GM23338 (cell line): ENCODE measurements around the gene CHEK1. TPM values are rescaled to one million over a fixed set of nuclear protein-coding genes. Genes with fewer than 3 reads are reported as not detected.

Experiments used
- ATAC-seq: fragments of 200-7000 bp; cut with Tn5 transposase; 3 replicates; pipeline ENCODE4 v1.9.1; 2020
- DNase-seq: peaks from one replicate; pipeline ENCODE4 v3.0.0-alpha.2; 2015; ENCODE audit warnings: low spot score
- H2AFZ ChIP-seq: fragments of 200-600 bp; sonication (generic); 2 replicates; pipeline ENCODE4 v1.8.0; 2016; ENCODE audit warnings: antibody characterized with exemption, mild to moderate bottlenecking, moderate library complexity
- H3F3A ChIP-seq: fragments of 200-600 bp; sonication (generic); replicated peaks from 2 replicates; pipeline ENCODE4 v1.8.0; 2017; ENCODE audit warnings: antibody characterized with exemption, mixed run types, low read depth
- H3K27ac ChIP-seq: fragments of 200-600 bp; sonication (generic); 2 replicates; pipeline ENCODE4 v1.6.1; 2016; ENCODE audit warnings: low read depth
- H3K27me3 ChIP-seq: fragments of 200-600 bp; sonication (generic); 2 replicates; pipeline ENCODE4 v1.8.0; 2016; ENCODE audit warnings: mild to moderate bottlenecking, mixed run types, moderate library complexity; ENCODE audit not compliant: insufficient read depth
- H3K36me3 ChIP-seq: fragments of 200-600 bp; sonication (generic); 2 replicates; pipeline ENCODE4 v1.8.0; 2016; ENCODE audit warnings: mild to moderate bottlenecking; ENCODE audit not compliant: insufficient read depth
- H3K4me1 ChIP-seq: fragments of 200-600 bp; sonication (generic); 2 replicates; pipeline ENCODE4 v1.8.0; 2016; ENCODE audit warnings: mild to moderate bottlenecking, moderate library complexity; ENCODE audit not compliant: insufficient read depth
- H3K4me2 ChIP-seq: fragments of 200-600 bp; sonication (generic); 2 replicates; pipeline ENCODE4 v1.7.1; 2017; ENCODE audit warnings: mixed run types
- H3K4me3 ChIP-seq: fragments of 200-600 bp; sonication (generic); 2 replicates; pipeline ENCODE4 v1.6.1; 2016; ENCODE audit warnings: mixed run types
- H3K79me2 ChIP-seq: fragments of 200-600 bp; sonication (generic); replicated peaks from 2 replicates; pipeline ENCODE4 v1.8.0; 2017; ENCODE audit warnings: mild to moderate bottlenecking; ENCODE audit not compliant: insufficient read depth
- H3K9me2 ChIP-seq: fragments of 200-600 bp; sonication (generic); 2 replicates; pipeline ENCODE4 v1.8.0; 2017; ENCODE audit not compliant: insufficient read depth
- H4K20me1 ChIP-seq: fragments of 200-600 bp; sonication (generic); replicated peaks from 2 replicates; pipeline ENCODE4 v1.8.0; 2017; ENCODE audit warnings: mild to moderate bottlenecking; ENCODE audit not compliant: insufficient read depth
- H3K27ac Mint-ChIP-seq: 2 replicates; pipeline ENCODE4 v1.8.0; 2020; ENCODE audit warnings: inconsistent platforms, mild to moderate bottlenecking, moderate library complexity, mixed read lengths
- H3K27me3 Mint-ChIP-seq: 3 replicates; pipeline ENCODE4 v1.8.0; 2022; ENCODE audit warnings: low read depth, mild to moderate bottlenecking, moderate library complexity, mixed read lengths, inconsistent platforms; ENCODE audit not compliant: insufficient read depth, poor library complexity
- H3K36me3 Mint-ChIP-seq: 3 replicates; pipeline ENCODE4 v1.8.0; 2021; ENCODE audit warnings: low read depth, mild to moderate bottlenecking, inconsistent platforms, moderate library complexity, mixed read lengths
- H3K4me1 Mint-ChIP-seq: 3 replicates; pipeline ENCODE4 v1.8.0; 2020; ENCODE audit warnings: mild to moderate bottlenecking, inconsistent platforms, mixed read lengths
- H3K4me3 Mint-ChIP-seq: 3 replicates; pipeline ENCODE4 v1.8.0; 2021; ENCODE audit warnings: moderate library complexity, mild to moderate bottlenecking, inconsistent platforms, mixed read lengths
- H3K9me3 Mint-ChIP-seq: 3 replicates; pipeline ENCODE4 v1.8.0; 2020; ENCODE audit warnings: moderate library complexity, mild to moderate bottlenecking, inconsistent platforms, mixed read lengths
- CREB1 ChIP-seq: fragments of 250-450 bp; sonication (Bioruptor Pico); IDR thresholded peaks from 2 replicates; pipeline ENCODE4 v1.5.0; 2020; ENCODE audit warnings: low read depth, mild to moderate bottlenecking, moderate library complexity
- EZH2 ChIP-seq: fragments of 200-600 bp; sonication (generic); IDR thresholded peaks from one replicate; pipeline ENCODE4 v1.8.0; 2017; ENCODE audit warnings: antibody characterized with exemption, mild to moderate bottlenecking, low read depth; ENCODE audit not compliant: unreplicated experiment
- EZH2phosphoT487 ChIP-seq: fragments of 200-600 bp; sonication (generic); IDR thresholded peaks from one replicate; pipeline ENCODE4 v1.8.1; 2018; ENCODE audit warnings: antibody characterized with exemption; ENCODE audit not compliant: unreplicated experiment
- JUNB ChIP-seq: IDR thresholded peaks from one replicate; pipeline ENCODE4 v1.6.1; 2016; ENCODE audit warnings: antibody characterized with exemption; ENCODE audit not compliant: unreplicated experiment
- NANOG ChIP-seq: IDR thresholded peaks from 2 replicates; pipeline ENCODE4 v1.6.1; 2016; ENCODE audit warnings: antibody characterized with exemption, borderline replicate concordance
- POLR2AphosphoS5 ChIP-seq: IDR thresholded peaks from 2 replicates; pipeline ENCODE4 v1.6.1; 2016; ENCODE audit warnings: antibody characterized with exemption, low read depth
- STAT1 ChIP-seq: IDR thresholded peaks from one replicate; pipeline ENCODE4 v1.6.1; 2016; ENCODE audit warnings: antibody characterized with exemption; ENCODE audit not compliant: unreplicated experiment
- ZNF114 ChIP-seq: fragments of 250-450 bp; sonication (Bioruptor Pico); IDR thresholded peaks from 2 replicates; pipeline ENCODE4 v1.5.0; 2020; ENCODE audit warnings: mild to moderate bottlenecking, moderate library complexity
- ZNF331 ChIP-seq: fragments of 250-450 bp; sonication (Bioruptor Pico); IDR thresholded peaks from 2 replicates; pipeline ENCODE4 v1.5.0; 2020; ENCODE audit warnings: low read depth, mild to moderate bottlenecking, moderate library complexity
- polyA plus RNA-seq: library from polyadenylated mRNA; unstranded; fragments of >200 nt; fragmentation: Nextera tagmentation; extraction: Ambion mirVana; gene quantifications from 2 replicates; pipeline ENCODE4 v1.2.1, GENCODE V29; 2016
- total RNA-seq: library from RNA; depleted of rRNA; stranded (reverse); fragments of >200 nt; shearing (Covaris generic); gene quantifications from 2 replicates; pipeline ENCODE4 v1.2.3, GENCODE V29; 2014
- TF ChIP-seq, protein P1 (sequence below): IDR thresholded peaks from one replicate; pipeline ENCODE4 v1.6.1; 2018; ENCODE audit warnings: antibody characterized with exemption; ENCODE audit not compliant: unreplicated experiment
- TF ChIP-seq, protein P2 (sequence below), 2 experiments: fragments of 200-600 bp in 1 of 2; sonication (generic) in 1 of 2; conservative IDR thresholded peaks; 2 replicates each; pipeline versions ENCODE4 v1.5.1 to v1.6.1; 2016 to 2017; ENCODE audit warnings: antibody characterized with exemption in 2 of 2, low read depth in 2 of 2, mild to moderate bottlenecking in 2 of 2, moderate library complexity in 1 of 2
- TF ChIP-seq, protein P3 (sequence below): IDR thresholded peaks from 2 replicates; pipeline ENCODE4 v1.6.1; 2016; ENCODE audit warnings: antibody characterized with exemption
- TF ChIP-seq, protein P4 (sequence below): fragments of 250-450 bp; sonication (Bioruptor Pico); IDR thresholded peaks from 2 replicates; pipeline ENCODE4 v1.5.0; 2020; ENCODE audit warnings: mild to moderate bottlenecking, moderate library complexity

CHEK1 gene
- total and polyA plus RNA-seq, 2 experiments from 2014 or later, result 90.0 to 102 TPM

DNA sequence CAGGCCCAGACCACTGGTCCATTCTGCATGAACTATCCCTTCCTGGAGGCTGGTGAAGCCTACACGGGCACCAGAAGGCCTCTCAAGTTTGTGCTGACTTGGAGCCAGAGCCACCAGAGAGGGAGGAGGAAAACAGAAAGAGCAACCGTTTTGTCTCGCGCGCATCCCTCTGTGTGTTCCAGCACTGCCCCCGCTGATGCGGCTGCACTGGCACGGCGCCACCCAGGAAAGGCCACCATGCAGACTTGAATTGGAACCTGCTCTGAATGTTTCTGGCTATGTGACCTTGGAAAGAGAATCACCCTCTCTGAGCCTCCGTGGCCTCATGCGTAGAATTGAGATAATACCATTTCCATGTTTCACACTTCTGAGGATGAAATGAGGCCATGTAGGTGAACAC, 63.1 kb downstream of the CHEK1 start:
- DNase-seq (no peak), ATAC-seq (no peak)
- H3K36me3 ChIP-seq, result no peaks in the 10 kb centered on the region; the same call in 1 of the 2 replicates
- Mint-ChIP-seq H3K4me1 (peaks cover 20% of the 10 kb centered on the region), H3K27me3 (peaks cover 3% of the 10 kb centered on the region), H3K9me3 (peaks cover 14% of the 10 kb centered on the region), H3K36me3 (peaks cover 41% of the 10 kb centered on the region), H3K27ac (no peak overlapping the region), H3K4me3 (no peak overlapping the region)
- no peak overlapping the region for H2AFZ ChIP-seq
- 0 out of 2 replicates have a peak, but pooled peaks cover 3% of the 10 kb centered on the region for H3K9me2 ChIP-seq
- H4K20me1 ChIP-seq, result no peaks in the 10 kb centered on the region
- TF ChIP-seq, protein P1, sequence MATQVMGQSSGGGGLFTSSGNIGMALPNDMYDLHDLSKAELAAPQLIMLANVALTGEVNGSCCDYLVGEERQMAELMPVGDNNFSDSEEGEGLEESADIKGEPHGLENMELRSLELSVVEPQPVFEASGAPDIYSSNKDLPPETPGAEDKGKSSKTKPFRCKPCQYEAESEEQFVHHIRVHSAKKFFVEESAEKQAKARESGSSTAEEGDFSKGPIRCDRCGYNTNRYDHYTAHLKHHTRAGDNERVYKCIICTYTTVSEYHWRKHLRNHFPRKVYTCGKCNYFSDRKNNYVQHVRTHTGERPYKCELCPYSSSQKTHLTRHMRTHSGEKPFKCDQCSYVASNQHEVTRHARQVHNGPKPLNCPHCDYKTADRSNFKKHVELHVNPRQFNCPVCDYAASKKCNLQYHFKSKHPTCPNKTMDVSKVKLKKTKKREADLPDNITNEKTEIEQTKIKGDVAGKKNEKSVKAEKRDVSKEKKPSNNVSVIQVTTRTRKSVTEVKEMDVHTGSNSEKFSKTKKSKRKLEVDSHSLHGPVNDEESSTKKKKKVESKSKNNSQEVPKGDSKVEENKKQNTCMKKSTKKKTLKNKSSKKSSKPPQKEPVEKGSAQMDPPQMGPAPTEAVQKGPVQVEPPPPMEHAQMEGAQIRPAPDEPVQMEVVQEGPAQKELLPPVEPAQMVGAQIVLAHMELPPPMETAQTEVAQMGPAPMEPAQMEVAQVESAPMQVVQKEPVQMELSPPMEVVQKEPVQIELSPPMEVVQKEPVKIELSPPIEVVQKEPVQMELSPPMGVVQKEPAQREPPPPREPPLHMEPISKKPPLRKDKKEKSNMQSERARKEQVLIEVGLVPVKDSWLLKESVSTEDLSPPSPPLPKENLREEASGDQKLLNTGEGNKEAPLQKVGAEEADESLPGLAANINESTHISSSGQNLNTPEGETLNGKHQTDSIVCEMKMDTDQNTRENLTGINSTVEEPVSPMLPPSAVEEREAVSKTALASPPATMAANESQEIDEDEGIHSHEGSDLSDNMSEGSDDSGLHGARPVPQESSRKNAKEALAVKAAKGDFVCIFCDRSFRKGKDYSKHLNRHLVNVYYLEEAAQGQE, result no peak
- no peak for TF ChIP-seq CREB1 (CRISPR knock-in tag)
- TF ChIP-seq ZNF331 (CRISPR knock-in tag), result no peak
- TF ChIP-seq ZNF114 (CRISPR knock-in tag), result no peak
- no peak for TF ChIP-seq JUNB
- TF ChIP-seq, protein P2, sequence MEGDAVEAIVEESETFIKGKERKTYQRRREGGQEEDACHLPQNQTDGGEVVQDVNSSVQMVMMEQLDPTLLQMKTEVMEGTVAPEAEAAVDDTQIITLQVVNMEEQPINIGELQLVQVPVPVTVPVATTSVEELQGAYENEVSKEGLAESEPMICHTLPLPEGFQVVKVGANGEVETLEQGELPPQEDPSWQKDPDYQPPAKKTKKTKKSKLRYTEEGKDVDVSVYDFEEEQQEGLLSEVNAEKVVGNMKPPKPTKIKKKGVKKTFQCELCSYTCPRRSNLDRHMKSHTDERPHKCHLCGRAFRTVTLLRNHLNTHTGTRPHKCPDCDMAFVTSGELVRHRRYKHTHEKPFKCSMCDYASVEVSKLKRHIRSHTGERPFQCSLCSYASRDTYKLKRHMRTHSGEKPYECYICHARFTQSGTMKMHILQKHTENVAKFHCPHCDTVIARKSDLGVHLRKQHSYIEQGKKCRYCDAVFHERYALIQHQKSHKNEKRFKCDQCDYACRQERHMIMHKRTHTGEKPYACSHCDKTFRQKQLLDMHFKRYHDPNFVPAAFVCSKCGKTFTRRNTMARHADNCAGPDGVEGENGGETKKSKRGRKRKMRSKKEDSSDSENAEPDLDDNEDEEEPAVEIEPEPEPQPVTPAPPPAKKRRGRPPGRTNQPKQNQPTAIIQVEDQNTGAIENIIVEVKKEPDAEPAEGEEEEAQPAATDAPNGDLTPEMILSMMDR (conservative IDR thresholded peaks at IDR 0.05; ENCODE audit: low read depth in 2 of 2), result no peak
- TF ChIP-seq NANOG, result no peak
- no peak for TF ChIP-seq STAT1
- TF ChIP-seq EZH2phosphoT487, result no peak
- no peak for TF ChIP-seq POLR2AphosphoS5
- TF ChIP-seq, protein P3, sequence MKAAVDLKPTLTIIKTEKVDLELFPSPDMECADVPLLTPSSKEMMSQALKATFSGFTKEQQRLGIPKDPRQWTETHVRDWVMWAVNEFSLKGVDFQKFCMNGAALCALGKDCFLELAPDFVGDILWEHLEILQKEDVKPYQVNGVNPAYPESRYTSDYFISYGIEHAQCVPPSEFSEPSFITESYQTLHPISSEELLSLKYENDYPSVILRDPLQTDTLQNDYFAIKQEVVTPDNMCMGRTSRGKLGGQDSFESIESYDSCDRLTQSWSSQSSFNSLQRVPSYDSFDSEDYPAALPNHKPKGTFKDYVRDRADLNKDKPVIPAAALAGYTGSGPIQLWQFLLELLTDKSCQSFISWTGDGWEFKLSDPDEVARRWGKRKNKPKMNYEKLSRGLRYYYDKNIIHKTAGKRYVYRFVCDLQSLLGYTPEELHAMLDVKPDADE, result no peak
- TF ChIP-seq, protein P4, sequence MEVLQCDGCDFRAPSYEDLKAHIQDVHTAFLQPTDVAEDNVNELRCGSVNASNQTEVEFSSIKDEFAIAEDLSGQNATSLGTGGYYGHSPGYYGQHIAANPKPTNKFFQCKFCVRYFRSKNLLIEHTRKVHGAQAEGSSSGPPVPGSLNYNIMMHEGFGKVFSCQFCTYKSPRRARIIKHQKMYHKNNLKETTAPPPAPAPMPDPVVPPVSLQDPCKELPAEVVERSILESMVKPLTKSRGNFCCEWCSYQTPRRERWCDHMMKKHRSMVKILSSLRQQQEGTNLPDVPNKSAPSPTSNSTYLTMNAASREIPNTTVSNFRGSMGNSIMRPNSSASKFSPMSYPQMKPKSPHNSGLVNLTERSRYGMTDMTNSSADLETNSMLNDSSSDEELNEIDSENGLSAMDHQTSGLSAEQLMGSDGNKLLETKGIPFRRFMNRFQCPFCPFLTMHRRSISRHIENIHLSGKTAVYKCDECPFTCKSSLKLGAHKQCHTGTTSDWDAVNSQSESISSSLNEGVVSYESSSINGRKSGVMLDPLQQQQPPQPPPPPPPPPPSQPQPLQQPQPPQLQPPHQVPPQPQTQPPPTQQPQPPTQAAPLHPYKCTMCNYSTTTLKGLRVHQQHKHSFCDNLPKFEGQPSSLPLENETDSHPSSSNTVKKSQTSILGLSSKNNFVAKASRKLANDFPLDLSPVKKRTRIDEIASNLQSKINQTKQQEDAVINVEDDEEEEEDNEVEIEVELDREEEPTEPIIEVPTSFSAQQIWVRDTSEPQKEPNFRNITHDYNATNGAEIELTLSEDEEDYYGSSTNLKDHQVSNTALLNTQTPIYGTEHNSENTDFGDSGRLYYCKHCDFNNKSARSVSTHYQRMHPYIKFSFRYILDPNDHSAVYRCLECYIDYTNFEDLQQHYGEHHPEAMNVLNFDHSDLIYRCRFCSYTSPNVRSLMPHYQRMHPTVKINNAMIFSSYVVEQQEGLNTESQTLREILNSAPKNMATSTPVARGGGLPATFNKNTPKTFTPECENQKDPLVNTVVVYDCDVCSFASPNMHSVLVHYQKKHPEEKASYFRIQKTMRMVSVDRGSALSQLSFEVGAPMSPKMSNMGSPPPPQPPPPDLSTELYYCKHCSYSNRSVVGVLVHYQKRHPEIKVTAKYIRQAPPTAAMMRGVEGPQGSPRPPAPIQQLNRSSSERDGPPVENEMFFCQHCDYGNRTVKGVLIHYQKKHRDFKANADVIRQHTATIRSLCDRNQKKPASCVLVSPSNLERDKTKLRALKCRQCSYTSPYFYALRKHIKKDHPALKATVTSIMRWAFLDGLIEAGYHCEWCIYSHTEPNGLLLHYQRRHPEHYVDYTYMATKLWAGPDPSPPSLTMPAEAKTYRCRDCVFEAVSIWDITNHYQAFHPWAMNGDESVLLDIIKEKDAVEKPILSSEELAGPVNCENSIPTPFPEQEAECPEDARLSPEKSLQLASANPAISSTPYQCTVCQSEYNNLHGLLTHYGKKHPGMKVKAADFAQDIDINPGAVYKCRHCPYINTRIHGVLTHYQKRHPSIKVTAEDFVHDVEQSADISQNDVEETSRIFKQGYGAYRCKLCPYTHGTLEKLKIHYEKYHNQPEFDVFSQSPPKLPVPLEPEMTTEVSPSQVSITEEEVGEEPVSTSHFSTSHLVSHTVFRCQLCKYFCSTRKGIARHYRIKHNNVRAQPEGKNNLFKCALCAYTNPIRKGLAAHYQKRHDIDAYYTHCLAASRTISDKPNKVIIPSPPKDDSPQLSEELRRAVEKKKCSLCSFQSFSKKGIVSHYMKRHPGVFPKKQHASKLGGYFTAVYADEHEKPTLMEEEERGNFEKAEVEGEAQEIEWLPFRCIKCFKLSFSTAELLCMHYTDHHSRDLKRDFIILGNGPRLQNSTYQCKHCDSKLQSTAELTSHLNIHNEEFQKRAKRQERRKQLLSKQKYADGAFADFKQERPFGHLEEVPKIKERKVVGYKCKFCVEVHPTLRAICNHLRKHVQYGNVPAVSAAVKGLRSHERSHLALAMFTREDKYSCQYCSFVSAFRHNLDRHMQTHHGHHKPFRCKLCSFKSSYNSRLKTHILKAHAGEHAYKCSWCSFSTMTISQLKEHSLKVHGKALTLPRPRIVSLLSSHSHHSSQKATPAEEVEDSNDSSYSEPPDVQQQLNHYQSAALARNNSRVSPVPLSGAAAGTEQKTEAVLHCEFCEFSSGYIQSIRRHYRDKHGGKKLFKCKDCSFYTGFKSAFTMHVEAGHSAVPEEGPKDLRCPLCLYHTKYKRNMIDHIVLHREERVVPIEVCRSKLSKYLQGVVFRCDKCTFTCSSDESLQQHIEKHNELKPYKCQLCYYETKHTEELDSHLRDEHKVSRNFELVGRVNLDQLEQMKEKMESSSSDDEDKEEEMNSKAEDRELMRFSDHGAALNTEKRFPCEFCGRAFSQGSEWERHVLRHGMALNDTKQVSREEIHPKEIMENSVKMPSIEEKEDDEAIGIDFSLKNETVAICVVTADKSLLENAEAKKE, result no peak
- TF ChIP-seq EZH2, result no peak
- no peak overlapping the region for H3K4me3 ChIP-seq
- H3K27ac ChIP-seq, result no peak overlapping the region
- H3K4me2 ChIP-seq, result no peak overlapping the region
- no peaks in the 10 kb centered on the region for H3K79me2 ChIP-seq
- H3F3A ChIP-seq, result no peaks in the 10 kb centered on the region
- peaks cover 4% of the 10 kb centered on the region for H3K4me1 ChIP-seq
- H3K27me3 ChIP-seq, result no peaks in the 10 kb centered on the region
